ENCODE measurements around the gene FARS2. TPM values are rescaled to one million over a fixed set of nuclear protein-coding genes. Genes with fewer than 3 reads are reported as not detected.

Gene FARS2
- total and polyA plus RNA-seq, 9 of the 15 experiments (the other 6 are each of a cell fraction or from before 2014, with no cell fraction given): 16.5 to 62.2 (median 27.0) TPM

DNA sequence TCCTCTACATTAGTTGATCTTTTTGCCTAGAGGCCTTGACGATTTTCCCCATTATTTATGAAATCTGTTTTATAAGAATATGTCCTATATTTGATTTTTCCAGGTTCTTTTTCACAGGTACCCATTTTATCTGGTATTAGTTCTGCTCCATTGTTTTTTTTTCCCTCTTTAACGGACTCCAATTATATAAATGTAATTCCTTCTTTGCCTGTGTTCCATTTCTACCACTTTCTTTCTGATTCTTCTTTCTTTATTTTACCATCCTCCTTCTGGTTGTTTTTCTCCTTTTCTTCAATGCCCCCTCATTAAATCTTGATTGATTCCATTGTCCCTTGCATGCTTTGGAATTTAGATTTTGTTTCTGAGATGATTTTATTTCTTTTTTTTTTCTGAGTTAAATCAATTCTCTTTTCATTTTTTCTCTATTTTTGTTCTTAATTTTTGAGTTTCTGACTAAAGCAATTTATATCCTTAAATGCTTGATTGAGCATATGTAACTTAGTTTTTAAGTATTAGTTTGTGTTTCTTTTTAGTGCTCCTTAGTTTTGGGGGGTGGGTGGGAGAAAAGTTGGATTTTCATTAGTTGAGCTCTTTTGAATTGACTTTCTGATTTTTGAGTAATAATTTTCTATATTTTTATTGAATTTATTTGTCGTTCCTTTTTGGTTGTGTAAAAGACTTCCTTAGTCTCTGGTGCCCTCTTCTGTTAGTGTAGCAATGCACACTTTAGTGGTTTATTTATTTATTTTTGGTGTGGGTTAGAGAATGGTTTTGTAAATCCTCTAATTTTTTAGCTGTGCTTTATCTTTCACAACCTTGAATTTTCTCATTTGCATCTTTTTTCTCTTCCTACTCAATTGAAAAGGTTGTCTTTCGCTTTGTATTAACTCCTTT lies 140.8 kb downstream of the FARS2 start (continued):
- TF ChIP-seq, protein P1, sequence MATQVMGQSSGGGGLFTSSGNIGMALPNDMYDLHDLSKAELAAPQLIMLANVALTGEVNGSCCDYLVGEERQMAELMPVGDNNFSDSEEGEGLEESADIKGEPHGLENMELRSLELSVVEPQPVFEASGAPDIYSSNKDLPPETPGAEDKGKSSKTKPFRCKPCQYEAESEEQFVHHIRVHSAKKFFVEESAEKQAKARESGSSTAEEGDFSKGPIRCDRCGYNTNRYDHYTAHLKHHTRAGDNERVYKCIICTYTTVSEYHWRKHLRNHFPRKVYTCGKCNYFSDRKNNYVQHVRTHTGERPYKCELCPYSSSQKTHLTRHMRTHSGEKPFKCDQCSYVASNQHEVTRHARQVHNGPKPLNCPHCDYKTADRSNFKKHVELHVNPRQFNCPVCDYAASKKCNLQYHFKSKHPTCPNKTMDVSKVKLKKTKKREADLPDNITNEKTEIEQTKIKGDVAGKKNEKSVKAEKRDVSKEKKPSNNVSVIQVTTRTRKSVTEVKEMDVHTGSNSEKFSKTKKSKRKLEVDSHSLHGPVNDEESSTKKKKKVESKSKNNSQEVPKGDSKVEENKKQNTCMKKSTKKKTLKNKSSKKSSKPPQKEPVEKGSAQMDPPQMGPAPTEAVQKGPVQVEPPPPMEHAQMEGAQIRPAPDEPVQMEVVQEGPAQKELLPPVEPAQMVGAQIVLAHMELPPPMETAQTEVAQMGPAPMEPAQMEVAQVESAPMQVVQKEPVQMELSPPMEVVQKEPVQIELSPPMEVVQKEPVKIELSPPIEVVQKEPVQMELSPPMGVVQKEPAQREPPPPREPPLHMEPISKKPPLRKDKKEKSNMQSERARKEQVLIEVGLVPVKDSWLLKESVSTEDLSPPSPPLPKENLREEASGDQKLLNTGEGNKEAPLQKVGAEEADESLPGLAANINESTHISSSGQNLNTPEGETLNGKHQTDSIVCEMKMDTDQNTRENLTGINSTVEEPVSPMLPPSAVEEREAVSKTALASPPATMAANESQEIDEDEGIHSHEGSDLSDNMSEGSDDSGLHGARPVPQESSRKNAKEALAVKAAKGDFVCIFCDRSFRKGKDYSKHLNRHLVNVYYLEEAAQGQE (IDR thresholded peaks at IDR 0.05; ENCODE audit: borderline replicate concordance): peak; percentile 58; the same call in 1 of the 2 replicates
- TF ChIP-seq, protein P1 (CRISPR knock-in tag; IDR thresholded peaks at IDR 0.05; ENCODE audit: low read depth): no peak
- TF ChIP-seq, protein P2, sequence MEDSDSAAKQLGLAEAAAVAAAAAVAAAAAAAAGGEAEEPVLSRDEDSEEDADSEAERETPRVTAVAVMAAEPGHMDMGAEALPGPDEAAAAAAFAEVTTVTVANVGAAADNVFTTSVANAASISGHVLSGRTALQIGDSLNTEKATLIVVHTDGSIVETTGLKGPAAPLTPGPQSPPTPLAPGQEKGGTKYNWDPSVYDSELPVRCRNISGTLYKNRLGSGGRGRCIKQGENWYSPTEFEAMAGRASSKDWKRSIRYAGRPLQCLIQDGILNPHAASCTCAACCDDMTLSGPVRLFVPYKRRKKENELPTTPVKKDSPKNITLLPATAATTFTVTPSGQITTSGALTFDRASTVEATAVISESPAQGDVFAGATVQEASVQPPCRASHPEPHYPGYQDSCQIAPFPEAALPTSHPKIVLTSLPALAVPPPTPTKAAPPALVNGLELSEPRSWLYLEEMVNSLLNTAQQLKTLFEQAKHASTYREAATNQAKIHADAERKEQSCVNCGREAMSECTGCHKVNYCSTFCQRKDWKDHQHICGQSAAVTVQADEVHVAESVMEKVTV (CRISPR knock-in tag; IDR thresholded peaks at IDR 0.05): peak; percentile 40; the same call in 1 of the 2 replicates
- TF ChIP-seq SETDB1 (IDR thresholded peaks at IDR 0.05; ENCODE audit: low read length) (no peak), CSDE1 (IDR thresholded peaks at IDR 0.05) (0 out of 4 replicates have a peak, but pooled peaks of 1 of the 2 experiments have one; percentile 10), HLTF (IDR thresholded peaks at IDR 0.05) (peak; percentile 47; the same call in 1 of the 2 replicates), MAFK (IDR thresholded peaks at IDR 0.05; ENCODE audit: low read length) (no peak), MTF1 (CRISPR knock-in tag; IDR thresholded peaks at IDR 0.05; ENCODE audit: borderline replicate concordance) (no peak), XRCC4 (IDR thresholded peaks at IDR 0.05; ENCODE audit: extremely low read depth, insufficient read depth, insufficient read length) (no peak)
- TF ChIP-seq, protein P3, sequence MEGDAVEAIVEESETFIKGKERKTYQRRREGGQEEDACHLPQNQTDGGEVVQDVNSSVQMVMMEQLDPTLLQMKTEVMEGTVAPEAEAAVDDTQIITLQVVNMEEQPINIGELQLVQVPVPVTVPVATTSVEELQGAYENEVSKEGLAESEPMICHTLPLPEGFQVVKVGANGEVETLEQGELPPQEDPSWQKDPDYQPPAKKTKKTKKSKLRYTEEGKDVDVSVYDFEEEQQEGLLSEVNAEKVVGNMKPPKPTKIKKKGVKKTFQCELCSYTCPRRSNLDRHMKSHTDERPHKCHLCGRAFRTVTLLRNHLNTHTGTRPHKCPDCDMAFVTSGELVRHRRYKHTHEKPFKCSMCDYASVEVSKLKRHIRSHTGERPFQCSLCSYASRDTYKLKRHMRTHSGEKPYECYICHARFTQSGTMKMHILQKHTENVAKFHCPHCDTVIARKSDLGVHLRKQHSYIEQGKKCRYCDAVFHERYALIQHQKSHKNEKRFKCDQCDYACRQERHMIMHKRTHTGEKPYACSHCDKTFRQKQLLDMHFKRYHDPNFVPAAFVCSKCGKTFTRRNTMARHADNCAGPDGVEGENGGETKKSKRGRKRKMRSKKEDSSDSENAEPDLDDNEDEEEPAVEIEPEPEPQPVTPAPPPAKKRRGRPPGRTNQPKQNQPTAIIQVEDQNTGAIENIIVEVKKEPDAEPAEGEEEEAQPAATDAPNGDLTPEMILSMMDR (IDR thresholded peaks at IDR 0.05 in 2 of 3, conservative IDR thresholded peaks at IDR 0.05 in 1 of 3; ENCODE audit: insufficient read depth in 2 of 3, low read depth in 1 of 3, low read length in 3 of 3): peak in 2 of 3 experiments; percentile 54 to 82; a peak in 4 of 6 replicates
- TF ChIP-seq, protein P4, sequence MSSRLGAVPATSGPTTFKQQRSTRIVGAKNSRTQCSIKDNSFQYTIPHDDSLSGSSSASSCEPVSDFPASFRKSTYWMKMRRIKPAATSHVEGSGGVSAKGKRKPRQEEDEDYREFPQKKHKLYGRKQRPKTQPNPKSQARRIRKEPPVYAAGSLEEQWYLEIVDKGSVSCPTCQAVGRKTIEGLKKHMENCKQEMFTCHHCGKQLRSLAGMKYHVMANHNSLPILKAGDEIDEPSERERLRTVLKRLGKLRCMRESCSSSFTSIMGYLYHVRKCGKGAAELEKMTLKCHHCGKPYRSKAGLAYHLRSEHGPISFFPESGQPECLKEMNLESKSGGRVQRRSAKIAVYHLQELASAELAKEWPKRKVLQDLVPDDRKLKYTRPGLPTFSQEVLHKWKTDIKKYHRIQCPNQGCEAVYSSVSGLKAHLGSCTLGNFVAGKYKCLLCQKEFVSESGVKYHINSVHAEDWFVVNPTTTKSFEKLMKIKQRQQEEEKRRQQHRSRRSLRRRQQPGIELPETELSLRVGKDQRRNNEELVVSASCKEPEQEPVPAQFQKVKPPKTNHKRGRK (tag; IDR thresholded peaks at IDR 0.05): peak; percentile 90
